Ascending aorta (tissue), 2 donors: ENCODE measurements around the gene KRTAP12-1. TPM values are rescaled to one million over a fixed set of nuclear protein-coding genes. Genes with fewer than 3 reads are reported as not detected.

ENCODE experiments used
- DNase-seq, 2 donors: peaks; one replicate each; pipeline ENCODE4 v3.0.0-alpha.2; 2019; ENCODE audit warnings: low spot score in 2 of 2
- H3K27ac ChIP-seq, 2 donors: fragments of 200-600 bp; sonication (generic); one replicate each; pipeline ENCODE4 v1.5.1; 2016 to 2017; ENCODE audit warnings: mild to moderate bottlenecking in 1 of 2
- H3K27me3 ChIP-seq: fragments of 200-600 bp; sonication (generic); one replicate; pipeline ENCODE4 v1.5.1; 2017
- H3K36me3 ChIP-seq, 2 donors: fragments of 200-600 bp; sonication (generic); one replicate each; pipeline ENCODE4 v1.5.1; 2016
- H3K4me1 ChIP-seq, 2 donors: fragments of 200-600 bp; sonication (generic); one replicate each; pipeline ENCODE4 v1.5.1; 2016 to 2017; ENCODE audit warnings: mild to moderate bottlenecking in 1 of 2
- H3K4me3 ChIP-seq, 2 donors: fragments of 200-600 bp; sonication (generic); one replicate each; pipeline ENCODE4 v1.5.1; 2016 to 2017; ENCODE audit warnings: mild to moderate bottlenecking in 1 of 2
- H3K9me3 ChIP-seq, 2 donors: fragments of 200-600 bp; sonication (generic); one replicate each; pipeline ENCODE4 v1.5.1; 2016
- CTCF ChIP-seq, 3 experiments: fragments of 200-600 bp in 2 of 3; fragments of 450-650 bp in 1 of 3; sonication (generic) in 2 of 3; IDR thresholded peaks; one replicate each; pipeline ENCODE4 v1.5.1; 2016 to 2019; ENCODE audit warnings: antibody characterized with exemption in 3 of 3, mild to moderate bottlenecking in 1 of 3, moderate library complexity in 1 of 3
- intact Hi-C: fragments of 100-400 bp; cut with DNase I; formaldehyde crosslinking; loops from one replicate; pipeline ENCODE4 v1.15.1; 2023
- total RNA-seq: library from RNA; depleted of rRNA; stranded (reverse); fragments of >200 nt; gene quantifications from one replicate; pipeline ENCODE4 v1.1.0, GENCODE V29; 2016

KRTAP12-1 gene
- total RNA-seq, 1 donor from 2014 or later: not detected

DNA sequence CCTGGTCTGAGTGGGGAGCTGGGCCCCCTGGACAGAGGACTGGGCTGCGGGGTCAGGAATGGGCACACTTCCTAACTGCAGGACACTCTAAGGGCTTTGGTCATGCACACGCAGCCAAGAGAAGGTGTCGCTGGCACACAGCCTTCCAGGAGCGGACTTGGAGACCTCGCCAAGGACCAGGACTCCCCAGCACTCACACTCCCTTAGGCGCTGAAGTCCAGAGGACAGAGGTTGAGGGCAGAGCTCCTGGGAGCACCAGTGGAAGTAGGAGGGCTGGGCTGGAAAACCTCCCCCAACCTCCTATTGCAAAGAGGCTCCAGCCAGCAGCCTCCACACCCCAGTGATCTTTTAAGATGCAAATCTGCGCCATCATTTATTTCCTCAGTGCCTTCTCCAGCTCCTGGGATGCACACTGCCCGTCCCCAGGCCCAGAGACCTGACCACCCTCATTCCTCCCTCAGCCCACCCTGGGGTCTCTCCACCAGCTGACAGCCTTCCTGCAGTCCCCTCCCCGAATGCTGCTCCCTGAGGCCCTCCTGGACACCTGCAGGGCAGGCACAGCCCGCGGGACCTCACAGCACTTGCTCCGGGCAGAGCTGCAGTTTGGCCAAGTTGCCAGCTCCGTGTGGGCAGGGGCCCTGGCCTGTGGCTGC is 26.4 kb upstream of the KRTAP12-1 start:
- H3K4me1 ChIP-seq: no peaks in the 10 kb centered on the region
- no peak overlapping the region for H3K27ac ChIP-seq
- DNase-seq: peak in 1 of 2 donors; percentile 4
- no peaks in the 10 kb centered on the region for H3K36me3 ChIP-seq
- TF ChIP-seq CTCF (IDR thresholded peaks at IDR 0.05): no peak
- no peak overlapping the region for H3K4me3 ChIP-seq
- H3K27me3 ChIP-seq: peaks cover 22% of the 10 kb centered on the region
- intact Hi-C loops: no loop called here
- H3K9me3 ChIP-seq: no peaks in the 10 kb centered on the region

DNA sequence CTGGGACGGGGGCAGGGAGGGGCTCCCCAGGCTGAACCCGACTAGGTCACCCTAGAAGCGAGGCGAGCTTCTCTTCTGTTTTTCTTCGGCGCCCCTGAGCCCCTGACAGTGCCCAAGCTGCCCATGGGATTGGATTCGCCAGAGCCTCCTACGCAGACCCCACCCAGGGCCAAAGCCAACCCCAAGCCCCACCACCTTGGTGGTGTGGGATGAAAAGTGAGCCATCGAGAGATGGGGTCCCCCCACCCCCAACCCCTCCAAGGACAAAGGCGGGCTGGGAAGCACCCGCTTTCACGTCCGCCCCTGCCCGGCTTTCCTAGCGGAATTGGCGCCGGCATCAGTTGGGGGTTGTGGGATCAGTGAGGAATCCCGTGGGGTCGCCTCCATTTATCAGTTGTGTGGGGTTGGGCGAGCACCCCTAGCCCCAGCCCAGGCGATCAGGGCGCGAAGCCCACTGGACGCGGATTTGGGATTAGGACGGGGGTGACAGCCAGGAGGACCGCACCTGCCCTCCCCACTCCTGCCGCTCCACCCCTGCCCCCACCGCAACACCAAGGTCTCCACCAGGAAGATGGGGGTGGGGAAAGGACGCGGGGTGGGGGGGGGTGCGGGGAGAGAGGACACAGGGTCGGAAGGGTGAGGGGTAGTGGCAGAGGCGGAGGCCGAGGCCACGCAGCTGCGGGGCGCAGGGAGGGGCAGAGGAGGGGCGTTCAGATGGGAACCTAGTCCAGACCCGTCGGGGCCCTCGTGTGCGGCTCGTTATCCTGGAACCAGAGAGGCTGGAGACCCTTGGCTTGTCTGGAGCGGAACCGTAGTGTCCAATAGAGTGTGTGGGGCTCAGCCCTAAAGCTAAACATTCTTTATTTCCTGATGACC is 25.0 kb upstream of the KRTAP12-1 start:
- Histone ChIP-seq H3K4me1 (no peaks in the 10 kb centered on the region), H3K27ac (no peak overlapping the region), H3K36me3 (no peaks in the 10 kb centered on the region), H3K27me3 (peaks cover 18% of the 10 kb centered on the region), H3K9me3 (no peaks in the 10 kb centered on the region), H3K4me3 (no peak overlapping the region)
- intact Hi-C loops: no loop called here
- no peak for TF ChIP-seq CTCF (IDR thresholded peaks at IDR 0.05)
- peak in 1 of 2 donors; percentile 33 for DNase-seq

- no peak for TF ChIP-seq CTCF (IDR thresholded peaks at IDR 0.05)
- H3K4me1 ChIP-seq: no peaks in the 10 kb centered on the region
- no peaks in the 10 kb centered on the region for H3K9me3 ChIP-seq
- peaks cover 10% of the 10 kb centered on the region for H3K27me3 ChIP-seq
- peak in 1 of 2 donors; percentile 47 for DNase-seq
- intact Hi-C loops: no loop called here
- H3K4me3 ChIP-seq: no peak overlapping the region
- no peaks in the 10 kb centered on the region for H3K36me3 ChIP-seq
- no peak overlapping the region for H3K27ac ChIP-seq
Measured at GRCh38 chr21:44706026-44706705, 24.2 kb upstream of the KRTAP12-1 start.

DNA sequence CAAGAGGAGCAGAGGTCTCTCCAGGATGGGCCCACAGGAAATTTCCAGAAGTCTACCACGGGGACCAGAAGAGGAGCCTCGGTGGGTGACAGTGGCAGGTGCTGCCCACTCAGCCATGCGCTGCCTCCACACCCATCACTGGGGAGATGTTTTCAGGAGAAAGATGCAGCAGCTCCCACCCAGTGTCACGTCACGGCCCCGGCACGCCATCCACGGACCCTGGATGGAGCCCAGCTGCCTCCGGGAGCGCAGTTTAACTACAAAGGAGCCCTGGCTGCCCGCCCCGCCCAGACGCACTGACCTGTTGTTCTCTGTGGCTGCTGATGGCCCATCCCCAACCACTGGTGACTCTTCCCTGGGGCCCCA is 22.7 kb upstream of the KRTAP12-1 start:
- Histone ChIP-seq H3K27me3 (peaks cover 6% of the 10 kb centered on the region), H3K4me3 (no peak overlapping the region), H3K27ac (no peak overlapping the region), H3K9me3 (no peaks in the 10 kb centered on the region), H3K4me1 (no peaks in the 10 kb centered on the region), H3K36me3 (no peaks in the 10 kb centered on the region)
- no peak for TF ChIP-seq CTCF (IDR thresholded peaks at IDR 0.05)
- DNase-seq: no peak
- intact Hi-C loops: no loop called here

- Histone ChIP-seq H3K36me3 (no peaks in the 10 kb centered on the region), H3K4me3 (no peak overlapping the region), H3K4me1 (no peaks in the 10 kb centered on the region), H3K27ac (no peak overlapping the region), H3K27me3 (peaks cover 5% of the 10 kb centered on the region), H3K9me3 (no peaks in the 10 kb centered on the region)
- DNase-seq: peak in 1 of 2 donors; percentile 42
- intact Hi-C loops: no loop called here
- no peak for TF ChIP-seq CTCF (IDR thresholded peaks at IDR 0.05)
Measured at GRCh38 chr21:44703731-44704635, 22.0 kb upstream of the KRTAP12-1 start.
